HG03108 (cell line): ENCODE measurements around the gene CSF1.

Source experiments
- ATAC-seq: cut with Tn5 transposase; IDR thresholded peaks from one replicate; pipeline ENCODE4 v1.9.1; 2021; ENCODE audit warnings: moderate library complexity; ENCODE audit not compliant: unreplicated experiment

Gene CSF1

GRCh38 chr1:109975718-109976117 is 65.1 kb downstream of the CSF1 start:
- no peak for ATAC-seq

- ATAC-seq: no peak
Measured at GRCh38 chr1:109976762-109977161, 66.1 kb downstream of the CSF1 start.

- no peak for ATAC-seq
Measured at GRCh38 chr1:109977225-109977624, 66.6 kb downstream of the CSF1 start.

- no peak for ATAC-seq
Measured at GRCh38 chr1:109977657-109978378, 67.2 kb downstream of the CSF1 start.

- no peak for ATAC-seq
Measured at GRCh38 chr1:109978761-109979488, 68.3 kb downstream of the CSF1 start.

- ATAC-seq: no peak
Measured at GRCh38 chr1:109979489-109980091, 68.9 kb downstream of the CSF1 start.
